Body of pancreas (tissue), 4 donors: ENCODE data around the gene PFN2.

Experiments used
- CTCF ChIP-seq, 7 experiments: fragments of 450-650 bp in 4 of 7; fragments of 200-600 bp in 3 of 7; sonication (generic) in 3 of 7; IDR thresholded peaks; one replicate each; pipeline ENCODE4 v1.5.1; 2016 to 2019; ENCODE audit warnings: antibody characterized with exemption in 7 of 7
- POLR2A ChIP-seq, 3 donors: fragments of 450-650 bp; IDR thresholded peaks; one replicate each; pipeline ENCODE4 v1.6.1; 2016; ENCODE audit warnings: antibody characterized with exemption in 3 of 3, mild to moderate bottlenecking in 2 of 3

- TF ChIP-seq CTCF (IDR thresholded peaks at IDR 0.05) (no peak), POLR2A (IDR thresholded peaks at IDR 0.05) (no peak)
These were observed 28.3 kb upstream of the PFN2 start for GRCh38 chr3:149998946-149999345.
